Left ventricle myocardium inferior (tissue), 1 donor: ENCODE measurements around the gene GHRH. TPM values are rescaled to one million over a fixed set of nuclear protein-coding genes. Genes with fewer than 3 reads are reported as not detected.
A peak's percentile ranks its signal among the peaks of the same experiment; 100 is the strongest.

Experiments
- DNase-seq: peaks from one replicate; pipeline ENCODE4 v3.0.0-alpha.2; 2020
- H3K27ac ChIP-seq: fragments of 200-600 bp; replicated peaks from 2 replicates; pipeline ENCODE4 v1.8.0; 2021
- H3K27me3 ChIP-seq: fragments of 200-600 bp; 2 replicates; pipeline ENCODE4 v1.8.0; 2021; ENCODE audit warnings: low read depth
- H3K36me3 ChIP-seq: fragments of 200-600 bp; 2 replicates; pipeline ENCODE4 v1.8.0; 2021
- H3K4me1 ChIP-seq: fragments of 200-600 bp; 2 replicates; pipeline ENCODE4 v1.8.0; 2021
- H3K4me3 ChIP-seq: fragments of 200-600 bp; 2 replicates; pipeline ENCODE4 v1.8.0; 2021; ENCODE audit warnings: mild to moderate bottlenecking, moderate library complexity
- H3K9me3 ChIP-seq: fragments of 200-600 bp; replicated peaks from 2 replicates; pipeline ENCODE4 v1.8.0; 2021
- CTCF ChIP-seq: fragments of 200-600 bp; IDR thresholded peaks from 2 replicates; pipeline ENCODE4 v1.8.0; 2021; ENCODE audit warnings: antibody characterized with exemption, mild to moderate bottlenecking, borderline replicate concordance
- intact Hi-C: fragments of 100-400 bp; cut with micrococcal nuclease; formaldehyde crosslinking; loops from one replicate; pipeline ENCODE4 v1.11.0; 2022
- total RNA-seq: library from RNA; stranded (reverse); fragmentation: NEBNext Ultra II Directional; extraction: Animal tissue kit (Norgen Biotek cat#: 25700); gene quantifications from one replicate; pipeline ENCODE4 v1.2.1, GENCODE V29; 2021
- donor health status: DM: no; HTN: yes; CAD: no; lungs with severe emphysema.

Gene GHRH
- total RNA-seq, 1 donor from 2014 or later = 0.93 TPM

GRCh38 chr20:37230200-37230599 lies 31.4 kb downstream of the GHRH start:
- no peak overlapping the region for H3K4me3 ChIP-seq
- no peak for DNase-seq
- no peak for TF ChIP-seq CTCF
- no peaks in the 10 kb centered on the region for H3K9me3 ChIP-seq
- intact Hi-C loops = no loop called here
- H3K4me1 ChIP-seq = peaks cover 44% of the 10 kb centered on the region
- peaks cover 100% of the 10 kb centered on the region for H3K36me3 ChIP-seq
- H3K27ac ChIP-seq = no peak overlapping the region
- no peaks in the 10 kb centered on the region for H3K27me3 ChIP-seq

GRCh38 chr20:37229357-37229756 lies 32.3 kb downstream of the GHRH start:
- H3K4me1 ChIP-seq = peaks cover 46% of the 10 kb centered on the region
- no peak for DNase-seq
- H3K36me3 ChIP-seq = peaks cover 100% of the 10 kb centered on the region
- H3K4me3 ChIP-seq = no peak overlapping the region
- intact Hi-C loops = no loop called here
- no peaks in the 10 kb centered on the region for H3K9me3 ChIP-seq
- no peaks in the 10 kb centered on the region for H3K27me3 ChIP-seq
- no peak for TF ChIP-seq CTCF
- peak overlapping the region; percentile 75 for H3K27ac ChIP-seq

- Histone ChIP-seq H3K36me3 (peaks cover 99% of the 10 kb centered on the region), H3K4me3 (no peak overlapping the region), H3K4me1 (peaks cover 48% of the 10 kb centered on the region), H3K27me3 (no peaks in the 10 kb centered on the region), H3K9me3 (no peaks in the 10 kb centered on the region), H3K27ac (peak overlapping the region; percentile 75)
- no peak for TF ChIP-seq CTCF
- peak; percentile 28 for DNase-seq
- intact Hi-C loops = no loop called here
These were observed 33.0 kb downstream of the GHRH start for GRCh38 chr20:37228656-37229055.

DNA sequence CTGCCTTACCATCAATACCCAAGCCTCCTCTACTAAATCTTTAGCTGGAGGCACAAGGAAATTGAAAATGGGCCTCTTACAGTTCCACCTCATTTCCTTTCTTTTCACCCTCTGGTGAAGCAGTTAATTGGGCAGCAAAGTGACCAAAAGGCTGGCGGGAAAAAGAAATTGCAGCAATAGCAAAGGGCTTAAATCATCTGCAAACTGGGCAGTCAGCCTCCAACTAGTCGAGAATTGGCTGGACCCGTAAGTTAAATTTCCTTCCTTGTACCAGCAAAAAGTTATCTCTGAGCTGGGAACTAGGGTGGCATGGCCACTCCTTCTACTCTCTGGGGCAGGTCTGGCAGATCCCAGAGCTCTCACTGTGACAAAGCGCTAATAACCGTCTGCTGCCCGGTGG lies 33.5 kb downstream of the GHRH start:
- Histone ChIP-seq H3K9me3 (no peaks in the 10 kb centered on the region), H3K27me3 (no peaks in the 10 kb centered on the region), H3K27ac (peak overlapping the region; percentile 75), H3K4me3 (no peak overlapping the region), H3K4me1 (peaks cover 51% of the 10 kb centered on the region), H3K36me3 (peaks cover 99% of the 10 kb centered on the region)
- no peak for TF ChIP-seq CTCF
- DNase-seq = no peak
- intact Hi-C loops = no loop called here

- Histone ChIP-seq H3K4me3 (no peak overlapping the region), H3K27ac (peak overlapping the region; percentile 75), H3K36me3 (peaks cover 88% of the 10 kb centered on the region), H3K9me3 (no peaks in the 10 kb centered on the region), H3K27me3 (no peaks in the 10 kb centered on the region), H3K4me1 (peaks cover 59% of the 10 kb centered on the region)
- intact Hi-C loops = no loop called here
- no peak for TF ChIP-seq CTCF
- peak; percentile 60 for DNase-seq
These were observed 34.7 kb downstream of the GHRH start for GRCh38 chr20:37226889-37227288.

DNA sequence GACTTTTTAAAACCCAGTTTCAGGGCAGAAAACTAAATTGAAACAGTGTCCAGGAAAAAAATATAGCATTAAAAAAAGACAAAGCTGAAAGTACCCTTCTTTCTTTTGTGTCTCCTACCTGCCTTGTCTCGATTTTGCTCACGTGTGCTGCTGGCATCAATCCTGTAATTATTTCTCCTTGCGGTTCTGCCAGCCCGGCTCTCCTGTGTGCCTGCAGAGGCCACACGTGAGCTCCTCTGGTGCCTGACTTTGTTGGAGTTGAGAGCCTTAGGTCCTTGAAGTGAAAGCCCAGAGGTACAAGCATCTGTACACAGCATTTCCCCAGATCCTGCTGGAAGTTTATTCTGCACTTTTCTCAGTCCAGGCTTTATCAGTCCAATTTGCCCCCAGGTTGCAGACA lies 36.5 kb downstream of the GHRH start:
- H3K9me3 ChIP-seq = no peaks in the 10 kb centered on the region
- intact Hi-C loops = no loop called here
- no peak overlapping the region for H3K4me3 ChIP-seq
- DNase-seq = no peak
- no peaks in the 10 kb centered on the region for H3K27me3 ChIP-seq
- peaks cover 59% of the 10 kb centered on the region for H3K4me1 ChIP-seq
- TF ChIP-seq CTCF = no peak
- no peak overlapping the region for H3K27ac ChIP-seq
- peaks cover 70% of the 10 kb centered on the region for H3K36me3 ChIP-seq
